Mammary microvascular endothelial cell (primary cell): ENCODE data around the gene GPR45. TPM values are rescaled to one million over a fixed set of nuclear protein-coding genes. Genes with fewer than 3 reads are reported as not detected.

Experiments used
- total RNA-seq: library from RNA; depleted of rRNA; stranded (reverse); fragments of >200 nt; gene quantifications from 2 replicates; pipeline ENCODE4 v1.2.3, GENCODE V29; 2015

Gene GPR45, protein sequence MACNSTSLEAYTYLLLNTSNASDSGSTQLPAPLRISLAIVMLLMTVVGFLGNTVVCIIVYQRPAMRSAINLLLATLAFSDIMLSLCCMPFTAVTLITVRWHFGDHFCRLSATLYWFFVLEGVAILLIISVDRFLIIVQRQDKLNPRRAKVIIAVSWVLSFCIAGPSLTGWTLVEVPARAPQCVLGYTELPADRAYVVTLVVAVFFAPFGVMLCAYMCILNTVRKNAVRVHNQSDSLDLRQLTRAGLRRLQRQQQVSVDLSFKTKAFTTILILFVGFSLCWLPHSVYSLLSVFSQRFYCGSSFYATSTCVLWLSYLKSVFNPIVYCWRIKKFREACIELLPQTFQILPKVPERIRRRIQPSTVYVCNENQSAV
- total RNA-seq: not detected in 2 replicates

DNA sequence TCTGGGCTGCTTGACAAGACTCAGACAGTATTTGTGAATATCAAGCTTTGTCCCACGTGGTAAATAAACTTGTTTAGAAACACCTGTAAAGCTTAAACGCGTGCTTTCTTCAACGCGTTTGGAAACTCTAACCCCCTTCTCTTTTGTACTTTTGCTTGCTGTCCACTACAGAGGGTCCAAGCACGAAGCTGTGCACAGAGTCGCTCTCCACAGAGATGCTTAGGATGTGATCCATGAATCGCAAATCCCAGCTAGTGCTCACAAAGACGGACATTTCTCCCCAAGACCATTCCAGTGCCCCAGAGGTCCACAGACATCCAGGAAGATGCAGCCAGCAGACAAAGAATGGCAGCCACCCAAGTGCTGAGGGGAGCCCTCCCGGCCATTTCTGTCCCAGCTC, at the start of gene GPR45:
TSS of gene GPR45 (plus strand) at position 301 of the 400 bp plus-strand sequence. CDS start 116 bp downstream, outside the sequence.

Other genes with a start within 250 kb of the GPR45 start
- gene MRPS9, start 203.7 kb upstream of the GPR45 start, total RNA-seq: 21.6 and 21.7 TPM in 2 replicates
- 30.5 and 33.5 TPM in 2 replicates for gene TGFBRAP1, start 88.0 kb downstream of the GPR45 start, total RNA-seq
- gene C2orf49, start 95.8 kb downstream of the GPR45 start, total RNA-seq: 8.8 and 11.7 TPM in 2 replicates
- 97.3 and 97.8 TPM in 2 replicates for gene FHL2, start 157.3 kb downstream of the GPR45 start, total RNA-seq